GM06990 (cell line): ENCODE results near the gene GALNT16.

ENCODE experiments used
- DNase-seq: peaks from one replicate; pipeline ENCODE4 v3.0.0-alpha.2; 2011; ENCODE audit not compliant: insufficient read length; ENCODE audit errors: extremely low read depth
- H3K27me3 ChIP-seq: replicated peaks from 2 replicates; pipeline ENCODE4 v1.6.0; 2011; ENCODE audit warnings: low read length; ENCODE audit not compliant: control insufficient read depth, insufficient read depth
- H3K36me3 ChIP-seq: 2 replicates; pipeline ENCODE4 v1.5.1; 2011; ENCODE audit warnings: low read length; ENCODE audit not compliant: control insufficient read depth, insufficient read depth
- H3K4me3 ChIP-seq: replicated peaks from 2 replicates; pipeline ENCODE4 v1.5.1; 2011; ENCODE audit warnings: low read depth, mild to moderate bottlenecking, control low read depth, low read length
- TF ChIP-seq, protein P1 (sequence below): IDR thresholded peaks from 2 replicates; pipeline ENCODE4 v1.5.1; 2011; ENCODE audit warnings: low read length, control low read depth, mild to moderate bottlenecking, inconsistent platforms; ENCODE audit not compliant: insufficient read depth, poor library complexity, severe bottlenecking

GALNT16 gene

DNA sequence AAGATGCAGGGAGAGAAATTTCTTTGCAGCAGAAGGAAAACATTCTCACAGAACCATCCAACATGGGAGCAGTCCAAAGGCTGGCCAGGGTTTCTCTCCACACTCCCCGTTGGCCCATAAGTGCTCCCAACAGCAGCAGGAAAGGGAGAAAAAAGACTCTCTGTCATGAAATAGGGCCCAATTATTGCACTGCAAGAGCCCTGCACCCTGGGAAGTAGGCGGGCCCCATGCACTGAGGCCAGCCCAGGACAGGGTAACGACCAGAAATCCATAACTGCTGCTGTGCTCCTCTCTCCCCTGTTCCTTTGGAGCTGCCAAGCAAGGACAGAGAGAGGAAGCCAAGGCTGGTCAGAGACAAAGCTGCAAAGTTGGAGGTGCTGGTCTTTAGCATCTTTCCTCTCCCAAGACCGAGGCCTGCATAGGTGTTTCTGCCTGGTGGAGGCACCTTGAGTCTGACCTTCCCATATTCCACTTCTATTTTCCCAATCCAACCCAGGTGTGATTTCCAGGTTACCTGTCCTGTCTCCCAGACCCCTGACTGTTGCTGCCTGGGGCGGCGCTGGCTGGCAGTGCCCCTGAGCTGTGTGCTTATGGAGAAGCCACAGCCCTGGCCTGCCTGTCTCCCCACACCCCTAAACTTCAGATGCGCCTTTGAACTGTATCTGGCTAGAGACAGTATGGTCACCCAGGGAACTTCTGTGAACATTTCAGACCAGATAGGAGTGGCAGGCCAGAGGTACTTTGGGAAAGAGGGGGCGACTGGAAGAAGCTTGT lies 6.8 kb downstream of the GALNT16 start:
- Histone ChIP-seq H3K36me3 (no peaks in the 10 kb centered on the region), H3K27me3 (peaks cover 3% of the 10 kb centered on the region), H3K4me3 (no peak overlapping the region)
- TF ChIP-seq, protein P1, sequence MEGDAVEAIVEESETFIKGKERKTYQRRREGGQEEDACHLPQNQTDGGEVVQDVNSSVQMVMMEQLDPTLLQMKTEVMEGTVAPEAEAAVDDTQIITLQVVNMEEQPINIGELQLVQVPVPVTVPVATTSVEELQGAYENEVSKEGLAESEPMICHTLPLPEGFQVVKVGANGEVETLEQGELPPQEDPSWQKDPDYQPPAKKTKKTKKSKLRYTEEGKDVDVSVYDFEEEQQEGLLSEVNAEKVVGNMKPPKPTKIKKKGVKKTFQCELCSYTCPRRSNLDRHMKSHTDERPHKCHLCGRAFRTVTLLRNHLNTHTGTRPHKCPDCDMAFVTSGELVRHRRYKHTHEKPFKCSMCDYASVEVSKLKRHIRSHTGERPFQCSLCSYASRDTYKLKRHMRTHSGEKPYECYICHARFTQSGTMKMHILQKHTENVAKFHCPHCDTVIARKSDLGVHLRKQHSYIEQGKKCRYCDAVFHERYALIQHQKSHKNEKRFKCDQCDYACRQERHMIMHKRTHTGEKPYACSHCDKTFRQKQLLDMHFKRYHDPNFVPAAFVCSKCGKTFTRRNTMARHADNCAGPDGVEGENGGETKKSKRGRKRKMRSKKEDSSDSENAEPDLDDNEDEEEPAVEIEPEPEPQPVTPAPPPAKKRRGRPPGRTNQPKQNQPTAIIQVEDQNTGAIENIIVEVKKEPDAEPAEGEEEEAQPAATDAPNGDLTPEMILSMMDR = no peak
- DNase-seq = no peak

DNA sequence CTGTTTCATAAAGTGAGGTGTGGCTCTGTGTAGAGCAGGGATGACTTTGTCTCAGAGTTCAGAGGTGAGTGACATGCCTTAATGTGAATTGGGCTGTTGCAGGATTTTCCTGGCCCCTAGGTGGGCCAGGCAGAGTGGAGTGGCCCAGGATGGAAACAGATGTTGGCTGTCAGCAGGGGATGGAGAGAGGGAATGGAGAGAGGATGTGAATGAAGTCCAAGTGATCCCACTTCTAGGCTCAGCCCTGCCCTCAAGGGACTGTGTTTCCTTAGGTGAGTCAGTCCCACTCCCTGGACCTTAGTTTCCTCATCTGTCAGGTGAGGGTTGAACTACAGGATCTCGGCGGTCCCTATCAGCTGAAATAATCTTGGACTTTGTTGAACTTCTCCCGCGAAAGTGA lies 7.5 kb downstream of the GALNT16 start:
- no peak for DNase-seq
- TF ChIP-seq, protein P1 = no peak
- H3K4me3 ChIP-seq = no peak overlapping the region
- no peaks in the 10 kb centered on the region for H3K36me3 ChIP-seq
- peaks cover 3% of the 10 kb centered on the region for H3K27me3 ChIP-seq

GRCh38 chr14:69268223-69268622 lies 8.3 kb downstream of the GALNT16 start:
- no peak for DNase-seq
- peaks cover 3% of the 10 kb centered on the region for H3K27me3 ChIP-seq
- TF ChIP-seq, protein P1 = no peak
- H3K4me3 ChIP-seq = no peak overlapping the region
- no peaks in the 10 kb centered on the region for H3K36me3 ChIP-seq

- Histone ChIP-seq H3K4me3 (no peak overlapping the region), H3K27me3 (peaks cover 3% of the 10 kb centered on the region), H3K36me3 (no peaks in the 10 kb centered on the region)
- DNase-seq = no peak
- TF ChIP-seq, protein P1 = no peak
Measured at GRCh38 chr14:69268763-69269162, 8.8 kb downstream of the GALNT16 start.

DNA sequence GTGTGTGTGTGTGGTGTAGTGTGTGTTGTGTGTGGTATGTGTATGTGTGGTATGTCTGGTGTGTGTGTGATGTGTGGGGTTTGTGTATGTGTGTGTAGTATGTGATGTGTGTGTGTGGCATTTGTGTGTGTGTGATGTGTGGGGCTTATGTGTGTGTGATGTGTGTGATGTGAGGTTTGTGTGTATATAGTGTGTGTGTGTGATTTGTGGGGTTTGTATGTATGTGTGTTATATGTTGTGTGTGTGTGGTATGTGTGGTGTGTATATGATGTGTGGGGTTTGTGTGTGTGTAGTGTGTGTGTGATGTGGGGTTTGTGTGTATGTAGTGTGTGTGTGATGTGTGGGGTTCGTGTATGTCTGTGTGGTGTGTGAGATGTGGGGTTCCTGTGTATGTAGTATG lies 9.4 kb downstream of the GALNT16 start:
- DNase-seq = no peak
- H3K4me3 ChIP-seq = no peak overlapping the region
- TF ChIP-seq, protein P1 = no peak
- peaks cover 3% of the 10 kb centered on the region for H3K27me3 ChIP-seq
- no peaks in the 10 kb centered on the region for H3K36me3 ChIP-seq
